Stomach (tissue), 9 donors: ENCODE measurements around the gene GHRHR. TPM values are rescaled to one million over a fixed set of nuclear protein-coding genes. Genes with fewer than 3 reads are reported as not detected.

Experiments used
- DNase-seq, 2 donors: peaks; one replicate each; pipeline versions ENCODE4 v3.0.0 to v3.0.0-alpha.2; 2013 to 2019
- H3K27ac ChIP-seq, 5 donors: fragments of 200-600 bp in 4 of 5; sonication (generic) in 4 of 5; one replicate each; pipeline ENCODE4 v1.5.1; 2013 to 2019; ENCODE audit warnings: mild to moderate bottlenecking in 1 of 5, moderate library complexity in 1 of 5
- H3K27me3 ChIP-seq, 3 donors: fragments of 200-600 bp; sonication (generic); one replicate each; pipeline ENCODE4 v1.5.1; 2017 to 2019; ENCODE audit warnings: mixed run types in 1 of 3
- H3K36me3 ChIP-seq, 4 donors: fragments of 200-600 bp; sonication (generic); 1 replicate in 3 of 4; 2 replicates in 1 of 4; pipeline ENCODE4 v1.5.1; 2016 to 2019
- H3K4me1 ChIP-seq, 4 donors: fragments of 200-600 bp; sonication (generic); one replicate each; pipeline ENCODE4 v1.5.1; 2016 to 2019
- H3K4me3 ChIP-seq, 4 donors: fragments of 200-600 bp; sonication (generic) in 3 of 4; one replicate each; pipeline ENCODE4 v1.5.1; 2016 to 2019; ENCODE audit warnings: mild to moderate bottlenecking in 1 of 4
- H3K9me3 ChIP-seq, 4 donors: fragments of 200-600 bp; sonication (generic); one replicate each; pipeline ENCODE4 v1.5.1; 2016 to 2019
- CTCF ChIP-seq, 7 experiments: fragments of 450-650 bp in 4 of 7; fragments of 200-600 bp in 3 of 7; sonication (generic) in 3 of 7; IDR thresholded peaks; one replicate each; pipeline ENCODE4 v1.5.1; 2016 to 2019; ENCODE audit warnings: antibody characterized with exemption in 7 of 7, control low read depth in 2 of 7, mild to moderate bottlenecking in 1 of 7
- EP300 ChIP-seq: sonication (generic); formaldehyde crosslinking; IDR thresholded peaks from one replicate; pipeline ENCODE4 v1.6.1; 2017; ENCODE audit warnings: antibody characterized with exemption
- POLR2A ChIP-seq, 4 donors: fragments of 450-650 bp; IDR thresholded peaks; one replicate each; pipeline ENCODE4 v1.6.1; 2016; ENCODE audit warnings: antibody characterized with exemption in 4 of 4, control low read depth in 2 of 4, mild to moderate bottlenecking in 1 of 4, moderate library complexity in 1 of 4
- POLR2AphosphoS5 ChIP-seq, 3 donors: sonication (generic); formaldehyde crosslinking; IDR thresholded peaks; one replicate each; pipeline ENCODE4 v1.6.1; 2016; ENCODE audit warnings: antibody characterized with exemption in 3 of 3
- WGBS, 5 donors: extraction: QIAGEN DNeasy Blood & Tissue Kit in 3 of 5; methylation state at CpG; one replicate each; pipeline versions ENCODE4 v1.1.5 to v1.1.7; 2013 to 2018; 5-methylcytosine and 5-hydroxymethylcytosine counted together
- intact Hi-C: fragments of 100-400 bp; cut with DNase I; formaldehyde crosslinking; loops from one replicate; pipeline ENCODE4 v1.15.1; 2023; ENCODE audit warnings: low total_unique reads
- polyA plus RNA-seq, 3 donors: library from polyadenylated mRNA; stranded (reverse); fragments of 200-250 nt; gene quantifications; one replicate each; pipeline ENCODE4 v1.2.3, GENCODE V29; 2013
- total RNA-seq, 5 donors: library from RNA; depleted of rRNA; stranded (reverse); fragments of >200 nt; gene quantifications; one replicate each; pipeline versions ENCODE4 v1.1.0 to v1.2.3, GENCODE V29; 2014 to 2016
- donor health status: healthy with polysubstance abuse.
- donor health status: Bipolar disorder and iron deficiency.
- donor health status: healthy.

The GHRHR gene
- total and polyA plus RNA-seq, 8 donors = 0.33 TPM; not detected in 7

DNA sequence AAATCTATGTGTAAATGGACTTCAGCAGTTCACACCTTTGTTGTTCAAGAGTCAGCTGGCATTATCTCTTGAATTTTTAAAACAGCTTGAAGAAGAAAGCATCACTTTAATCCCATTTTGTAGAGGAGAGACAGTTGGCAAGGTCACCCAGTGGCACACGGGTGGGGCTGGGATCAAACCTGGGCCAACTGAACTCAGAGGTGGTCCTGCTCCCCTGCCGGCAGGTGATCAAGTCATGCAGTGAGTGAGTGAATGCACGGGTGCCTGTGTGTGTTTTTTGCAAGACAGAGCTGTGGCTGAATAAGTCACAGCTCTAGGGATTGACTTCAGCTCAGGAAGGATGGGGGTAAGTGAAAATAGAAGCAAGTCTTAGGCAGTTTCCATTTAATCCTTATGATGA is 9.5 kb downstream of the GHRHR start:
- H3K4me3 ChIP-seq = no peak overlapping the region
- no peak for DNase-seq
- intact Hi-C loops = no loop called here
- WGBS, 5 donors = 67 to 93% (median 78%) methylated on average over 3 of the region's 3 CpGs
- no peak overlapping the region for H3K27ac ChIP-seq
- no peaks in the 10 kb centered on the region for H3K9me3 ChIP-seq
- H3K36me3 ChIP-seq = no peaks in the 10 kb centered on the region
- TF ChIP-seq POLR2AphosphoS5 (IDR thresholded peaks at IDR 0.05) (no peak), POLR2A (IDR thresholded peaks at IDR 0.05) (no peak), EP300 (no peak), CTCF (IDR thresholded peaks at IDR 0.05) (no peak)
- H3K27me3 ChIP-seq = peaks cover 0 to 27% (median 0%) of the 10 kb centered on the region in 3 donors
- H3K4me1 ChIP-seq = peaks cover 0 to 9% (median 3%) of the 10 kb centered on the region in 4 donors

GRCh38 chr7:30973791-30974604 is 10.2 kb downstream of the GHRHR start:
- intact Hi-C loops = no loop called here
- Histone ChIP-seq H3K36me3 (no peaks in the 10 kb centered on the region), H3K4me3 (no peak overlapping the region), H3K27ac (no peak overlapping the region), H3K4me1 (peaks cover 0 to 9% (median 3%) of the 10 kb centered on the region in 4 donors), H3K9me3 (no peaks in the 10 kb centered on the region), H3K27me3 (peaks cover 0 to 32% (median 0%) of the 10 kb centered on the region in 3 donors)
- no peak for DNase-seq
- TF ChIP-seq POLR2A (IDR thresholded peaks at IDR 0.05) (no peak), CTCF (IDR thresholded peaks at IDR 0.05) (no peak), EP300 (no peak), POLR2AphosphoS5 (IDR thresholded peaks at IDR 0.05) (no peak)
- 90 to 94% (median 93%) methylated on average over 15 to 18 of the region's 18 CpGs for WGBS, 5 donors

GRCh38 chr7:30974605-30975255 is 11.0 kb downstream of the GHRHR start:
- Histone ChIP-seq H3K36me3 (no peaks in the 10 kb centered on the region), H3K27me3 (peaks cover 0 to 36% (median 0%) of the 10 kb centered on the region in 3 donors), H3K4me1 (peaks cover 0 to 9% (median 3%) of the 10 kb centered on the region in 4 donors), H3K27ac (no peak overlapping the region), H3K4me3 (no peak overlapping the region), H3K9me3 (no peaks in the 10 kb centered on the region)
- WGBS, 5 donors = 10 to 16% (median 12%) methylated on average over 7 of the region's 7 CpGs
- TF ChIP-seq POLR2AphosphoS5 (IDR thresholded peaks at IDR 0.05) = peak in 1 of 3 donors; percentile 12
- peak in 5 of 7 experiments; percentile 33 to 68 (median 60) for TF ChIP-seq CTCF (IDR thresholded peaks at IDR 0.05)
- no peak for TF ChIP-seq POLR2A (IDR thresholded peaks at IDR 0.05)
- TF ChIP-seq EP300 = no peak
- peak; percentile 57 to 89 for DNase-seq
- intact Hi-C loops = loop anchor here (5.0 kb wide), 1 partner anchor 172 kb away; no protein-coding TSS in a partner anchor

DNA sequence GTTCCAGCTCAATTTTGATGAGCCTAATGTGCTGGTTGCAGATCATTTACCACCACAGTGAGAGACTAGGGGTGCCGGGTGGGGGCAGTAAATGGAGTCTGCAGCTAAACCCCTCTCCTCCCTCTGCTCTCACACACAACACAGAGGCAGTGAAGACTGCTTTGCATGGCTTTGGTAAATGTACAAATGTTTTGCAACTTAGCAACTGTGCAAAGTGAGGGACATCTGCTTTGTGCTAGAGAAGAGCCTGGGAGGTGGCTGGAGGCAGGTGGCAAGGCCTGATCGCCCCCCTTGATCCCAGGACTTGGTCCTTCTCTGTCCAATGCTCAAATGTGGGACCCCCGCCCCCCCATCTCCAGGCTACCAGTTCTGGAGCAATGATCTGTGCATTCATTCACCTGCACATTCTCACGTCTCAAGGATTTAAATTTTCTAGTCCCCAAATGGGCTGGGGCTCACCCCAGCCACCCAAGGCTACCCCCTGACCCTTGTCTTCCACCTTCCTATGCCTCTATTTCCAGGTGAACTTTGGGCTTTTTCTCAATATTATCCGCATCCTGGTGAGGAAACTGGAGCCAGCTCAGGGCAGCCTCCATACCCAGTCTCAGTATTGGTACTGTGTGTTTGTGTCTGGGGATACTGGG is 11.6 kb downstream of the GHRHR start:
- H3K4me3 ChIP-seq = no peak overlapping the region
- WGBS, 5 donors = 81 to 92% (median 83%) methylated on average over 5 of the region's 5 CpGs
- no peaks in the 10 kb centered on the region for H3K36me3 ChIP-seq
- peak in 1 of 2 donors; percentile 18 for DNase-seq
- intact Hi-C loops = loop anchor here (5.0 kb wide), 1 partner anchor 173 kb away; no protein-coding TSS in a partner anchor
- H3K9me3 ChIP-seq = no peaks in the 10 kb centered on the region
- peaks cover 0 to 9% (median 3%) of the 10 kb centered on the region in 4 donors for H3K4me1 ChIP-seq
- H3K27me3 ChIP-seq = peaks cover 0 to 36% (median 0%) of the 10 kb centered on the region in 3 donors
- no peak for TF ChIP-seq POLR2A (IDR thresholded peaks at IDR 0.05)
- no peak for TF ChIP-seq EP300
- no peak for TF ChIP-seq CTCF (IDR thresholded peaks at IDR 0.05)
- no peak for TF ChIP-seq POLR2AphosphoS5 (IDR thresholded peaks at IDR 0.05)
- H3K27ac ChIP-seq = no peak overlapping the region
